Mesenchymal stem cell (in vitro differentiated cells and primary cell): Measurements from ENCODE around the gene CFAP410. TPM values are rescaled to one million over a fixed set of nuclear protein-coding genes. Genes with fewer than 3 reads are reported as not detected.

Source experiments
- DNase-seq: peaks from one replicate; pipeline ENCODE4 v3.0.0-alpha.2; 2013
- H2AFZ ChIP-seq: one replicate; pipeline ENCODE4 v1.6.1; 2013; ENCODE audit warnings: low read depth, mild to moderate bottlenecking, control low read depth, inconsistent platforms, low read length, moderate library complexity
- H2AK5ac ChIP-seq: 2 replicates; pipeline ENCODE4 v1.6.1; 2013; ENCODE audit warnings: low read length, moderate library complexity, mild to moderate bottlenecking, inconsistent platforms; ENCODE audit not compliant: severe bottlenecking
- H2BK120ac ChIP-seq: one replicate; pipeline ENCODE4 v1.6.1; 2013; ENCODE audit warnings: low read depth, mild to moderate bottlenecking, inconsistent platforms, low read length, moderate library complexity
- H2BK12ac ChIP-seq, 2 experiments: one replicate each; pipeline ENCODE4 v1.6.1; 2013; ENCODE audit warnings: inconsistent platforms in 2 of 2, low read length in 2 of 2, mild to moderate bottlenecking in 2 of 2, moderate library complexity in 2 of 2, control low read depth in 1 of 2
- H2BK15ac ChIP-seq: one replicate; pipeline ENCODE4 v1.6.1; 2013; ENCODE audit warnings: mild to moderate bottlenecking, low read depth, inconsistent platforms; ENCODE audit not compliant: poor library complexity, severe bottlenecking
- H2BK5ac ChIP-seq: 2 replicates; pipeline ENCODE4 v1.6.1; 2013; ENCODE audit warnings: low read depth, mild to moderate bottlenecking, low read length, control low read depth, inconsistent platforms; ENCODE audit not compliant: poor library complexity, severe bottlenecking
- H3K14ac ChIP-seq, 2 experiments: one replicate each; pipeline ENCODE4 v1.6.1; 2013; ENCODE audit warnings: inconsistent platforms in 2 of 2, low read length in 2 of 2, control low read depth in 1 of 2, mild to moderate bottlenecking in 1 of 2, moderate library complexity in 1 of 2
- H3K18ac ChIP-seq, 2 experiments: one replicate each; pipeline ENCODE4 v1.6.1; 2013; ENCODE audit warnings: inconsistent platforms in 2 of 2, low read length in 2 of 2, control low read depth in 1 of 2, low read depth in 1 of 2, mild to moderate bottlenecking in 1 of 2
- H3K23ac ChIP-seq, 2 experiments: one replicate each; pipeline ENCODE4 v1.6.1; 2013; ENCODE audit warnings: inconsistent platforms in 2 of 2, low read length in 2 of 2, mild to moderate bottlenecking in 2 of 2, moderate library complexity in 2 of 2, control low read depth in 1 of 2
- H3K27ac ChIP-seq: 2 replicates; pipeline ENCODE4 v1.5.1; 2013; ENCODE audit warnings: mild to moderate bottlenecking, moderate library complexity, low read length, control low read depth, inconsistent platforms; ENCODE audit not compliant: poor library complexity, severe bottlenecking
- H3K27me3 ChIP-seq, 2 experiments: 2 replicates each; pipeline versions ENCODE4 v1.6.1 to v1.7.0; 2013; ENCODE audit warnings: low read length in 2 of 2, mild to moderate bottlenecking in 2 of 2, moderate library complexity in 2 of 2, control low read depth in 1 of 2, inconsistent platforms in 1 of 2; ENCODE audit not compliant: control insufficient read depth in 1 of 2, insufficient read depth in 1 of 2
- H3K36me3 ChIP-seq, 2 experiments: 2 replicates each; pipeline versions ENCODE4 v1.6.1 to v1.7.0; 2013; ENCODE audit warnings: low read length in 2 of 2, control low read depth in 1 of 2, inconsistent platforms in 1 of 2, low read depth in 1 of 2, mild to moderate bottlenecking in 1 of 2; ENCODE audit not compliant: insufficient read depth in 2 of 2, control insufficient read depth in 1 of 2
- H3K4ac ChIP-seq, 2 experiments: one replicate each; pipeline ENCODE4 v1.6.1; 2013; ENCODE audit warnings: inconsistent platforms in 2 of 2, low read length in 2 of 2, mild to moderate bottlenecking in 2 of 2, moderate library complexity in 2 of 2, control low read depth in 1 of 2, low read depth in 1 of 2
- H3K4me1 ChIP-seq: 2 replicates; pipeline ENCODE4 v1.6.1; 2013; ENCODE audit warnings: low read depth, low read length, control low read depth; ENCODE audit not compliant: control insufficient read depth, insufficient read depth
- H3K4me2 ChIP-seq: 2 replicates; pipeline ENCODE4 v1.6.1; 2013; ENCODE audit warnings: low read length, mild to moderate bottlenecking, inconsistent platforms; ENCODE audit not compliant: poor library complexity, severe bottlenecking
- H3K4me3 ChIP-seq, 2 experiments: 2 replicates each; pipeline versions ENCODE4 v1.5.1 to v1.7.0; 2013; ENCODE audit warnings: low read length in 2 of 2, mild to moderate bottlenecking in 2 of 2, control low read depth in 1 of 2, low read depth in 1 of 2; ENCODE audit not compliant: insufficient read depth in 1 of 2
- H3K79me1 ChIP-seq: replicated peaks from 2 replicates; pipeline ENCODE4 v1.6.1; 2013; ENCODE audit warnings: mild to moderate bottlenecking, control low read depth, low read length, inconsistent platforms; ENCODE audit not compliant: poor library complexity, severe bottlenecking
- H3K9ac ChIP-seq: 2 replicates; pipeline ENCODE4 v1.7.0; 2013; ENCODE audit warnings: mild to moderate bottlenecking, low read length, moderate library complexity
- H3K9me3 ChIP-seq: 2 replicates; pipeline ENCODE4 v1.7.0; 2013; ENCODE audit warnings: mild to moderate bottlenecking, low read length; ENCODE audit not compliant: control insufficient read depth
- H4K8ac ChIP-seq: one replicate; pipeline ENCODE4 v1.6.1; 2013; ENCODE audit warnings: inconsistent platforms, mild to moderate bottlenecking, low read length, moderate library complexity
- H4K91ac ChIP-seq: one replicate; pipeline ENCODE4 v1.6.1; 2013; ENCODE audit warnings: mild to moderate bottlenecking, low read length, inconsistent platforms
- WGBS: methylation state at CpG from one replicate; pipeline ENCODE4 v1.1.7; 2013; ENCODE audit warnings: mixed read lengths; 5-methylcytosine and 5-hydroxymethylcytosine counted together
- polyA plus RNA-seq, 2 experiments: library from polyadenylated mRNA; stranded (reverse); fragments of 200-250 nt; gene quantifications; one replicate each; pipeline ENCODE4 v1.2.3, GENCODE V29; 2013

The CFAP410 gene
- polyA plus RNA-seq (2013, experiment 1 of 2): 10.7 TPM
- 9.1 TPM for polyA plus RNA-seq (2013, experiment 2 of 2)

DNA sequence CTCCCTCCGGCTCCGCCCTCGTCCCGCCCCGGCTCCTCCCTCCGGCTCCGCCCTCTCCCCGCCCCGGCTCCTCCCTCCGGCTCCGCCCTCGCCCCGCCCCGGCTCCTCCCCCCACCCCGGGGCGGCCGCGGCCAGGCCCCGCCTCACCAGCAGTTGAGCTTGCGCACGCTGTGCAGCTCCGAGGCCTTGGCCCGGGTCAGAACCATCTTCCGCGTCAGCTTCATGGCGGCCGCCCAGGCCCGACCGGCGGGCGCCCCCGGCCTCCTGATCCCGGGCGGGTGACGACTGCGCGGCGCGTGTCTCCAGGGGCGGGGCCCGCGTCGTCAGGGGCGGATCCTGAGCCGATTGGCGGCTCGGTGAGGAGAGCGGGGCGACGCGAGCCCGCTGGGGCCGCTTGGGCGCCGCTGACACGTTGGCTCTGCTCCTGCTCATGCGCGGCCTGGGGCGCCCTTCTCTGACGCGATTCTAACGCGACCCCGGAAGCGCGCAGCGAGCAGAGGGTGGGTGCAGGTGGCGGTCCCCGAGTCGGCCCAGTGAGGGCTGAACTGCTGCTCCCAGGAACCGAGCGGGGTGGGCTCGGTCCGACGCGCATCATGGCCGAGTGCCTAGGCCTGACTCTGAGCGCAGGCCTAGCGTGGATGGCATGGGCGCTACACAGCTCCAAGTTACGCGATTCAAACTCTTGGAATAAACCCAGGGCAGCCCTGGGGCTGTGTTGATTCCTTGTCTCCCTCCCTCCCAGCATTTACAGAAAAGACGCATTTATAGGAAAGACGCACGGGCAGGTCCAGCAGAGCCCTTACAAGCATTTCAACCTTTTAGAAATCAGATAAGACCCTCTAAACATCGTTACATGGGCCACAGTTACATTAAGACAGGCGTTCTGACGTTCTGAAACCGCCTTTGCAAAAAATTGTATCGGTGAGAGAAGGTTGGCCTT is at the start of gene CFAP410:
CFAP410 (minus strand) TSS at position 420 of the 940 bp plus-strand sequence; CDS start at position 224, 196 bp downstream.
- Histone ChIP-seq H3K27ac (peak within 1 kb of the TSS; percentile 83), H3K4me1 (peaks cover 4% of the 10 kb centered on the region), H4K8ac (peak within 1 kb of the TSS; percentile 100), H2AK5ac (peak within 1 kb of the TSS; percentile 41), H3K4me2 (peak within 1 kb of the TSS; percentile 97), H2BK15ac (peak within 1 kb of the TSS; percentile 99), H3K4ac (peak within 1 kb of the TSS; percentile 98 to 99), H2BK120ac (peak within 1 kb of the TSS; percentile 92), H2AFZ (peak within 1 kb of the TSS; percentile 100), H3K14ac (peak within 1 kb of the TSS; percentile 16 to 100), H3K18ac (peak within 1 kb of the TSS; percentile 94 to 100), H3K9ac (peak within 1 kb of the TSS; percentile 99), H3K79me1 (peaks cover 4% of the 10 kb centered on the region), H3K4me3 (peak within 1 kb of the TSS; percentile 98 to 99), H3K23ac (peak within 1 kb of the TSS in 1 of 2 experiments; percentile 78), H3K36me3 (peaks cover 22 to 24% of the 10 kb centered on the region in 2 experiments), H3K27me3 (no peaks in the 10 kb centered on the region), H2BK5ac (peak within 1 kb of the TSS; percentile 90), H4K91ac (peak within 1 kb of the TSS; percentile 98), H3K9me3 (no peaks in the 10 kb centered on the region), H2BK12ac (peak within 1 kb of the TSS in 1 of 2 experiments; percentile 93)
- 3% methylated on average over 69 of the region's 90 CpGs for WGBS
- peak; percentile 95 for DNase-seq

DNA sequence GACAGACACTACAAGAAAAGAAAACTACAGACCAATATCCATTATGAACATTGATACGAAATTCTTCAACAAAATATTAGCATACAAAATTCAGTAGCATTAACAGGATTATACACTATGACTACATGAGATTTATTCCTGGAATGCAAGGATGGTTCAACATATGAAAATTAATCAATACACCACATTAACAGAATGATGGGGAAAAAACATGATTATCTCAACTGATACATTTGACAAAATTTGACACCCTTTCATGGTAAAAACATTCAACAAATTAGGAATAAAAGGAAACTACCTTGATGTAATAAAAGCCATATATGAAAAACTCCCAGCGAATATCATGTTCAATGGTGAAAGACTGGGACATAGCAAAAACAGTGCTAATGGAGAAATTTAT is 45.8 kb upstream of the CFAP410 start:
- H3K4me1 ChIP-seq: no peaks in the 10 kb centered on the region
- peaks cover 0 to 1% of the 10 kb centered on the region in 2 experiments for H3K27me3 ChIP-seq
- H3K79me1 ChIP-seq: no peaks in the 10 kb centered on the region
- no peak overlapping the region for H2BK5ac ChIP-seq
- H3K23ac ChIP-seq: no peak overlapping the region
- 20% methylated on average over 1 of the region's 2 CpGs for WGBS
- H4K8ac ChIP-seq: no peak overlapping the region
- H3K4me3 ChIP-seq: no peak overlapping the region
- H2AFZ ChIP-seq: no peak overlapping the region
- H3K9ac ChIP-seq: no peak overlapping the region
- peaks cover 44% of the 10 kb centered on the region for H3K9me3 ChIP-seq
- no peak overlapping the region for H3K18ac ChIP-seq
- no peak overlapping the region for H2BK120ac ChIP-seq
- no peak overlapping the region for H3K4me2 ChIP-seq
- H3K4ac ChIP-seq: no peak overlapping the region
- no peak overlapping the region for H2BK12ac ChIP-seq
- no peaks in the 10 kb centered on the region for H3K36me3 ChIP-seq
- no peak overlapping the region for H3K14ac ChIP-seq
- no peak overlapping the region for H4K91ac ChIP-seq
- H2AK5ac ChIP-seq: no peak overlapping the region
- no peak for DNase-seq
- no peak overlapping the region for H2BK15ac ChIP-seq
- no peak overlapping the region for H3K27ac ChIP-seq

DNA sequence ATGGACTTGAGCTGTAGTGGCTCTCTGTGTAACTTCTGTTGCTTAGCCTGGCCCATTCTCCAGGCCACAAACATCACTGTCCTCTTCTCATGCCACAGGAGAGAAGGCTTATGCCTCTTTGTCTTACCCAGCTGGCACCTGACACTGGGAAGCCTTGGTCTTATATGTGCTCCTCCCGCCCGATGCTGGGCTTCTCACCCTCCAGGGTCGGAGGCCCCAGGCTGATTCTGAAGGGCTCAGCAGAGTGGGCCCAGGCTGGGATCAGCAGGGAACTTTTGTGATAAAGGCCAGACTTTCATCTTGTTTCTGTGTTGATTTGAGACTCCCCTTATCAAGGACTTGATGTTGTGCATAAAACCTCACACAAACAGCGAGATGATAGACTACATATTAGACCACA is 44.0 kb upstream of the CFAP410 start:
- peaks cover 0 to 16% of the 10 kb centered on the region in 2 experiments for H3K27me3 ChIP-seq
- no peak overlapping the region for H2BK5ac ChIP-seq
- WGBS: 59% methylated on average over 3 of the region's 4 CpGs
- H4K91ac ChIP-seq: no peak overlapping the region
- peaks cover 44% of the 10 kb centered on the region for H3K9me3 ChIP-seq
- H2AFZ ChIP-seq: no peak overlapping the region
- no peaks in the 10 kb centered on the region for H3K4me1 ChIP-seq
- H3K9ac ChIP-seq: no peak overlapping the region
- no peak overlapping the region for H2BK15ac ChIP-seq
- H2BK120ac ChIP-seq: no peak overlapping the region
- H3K27ac ChIP-seq: no peak overlapping the region
- H2BK12ac ChIP-seq: no peak overlapping the region
- H2AK5ac ChIP-seq: no peak overlapping the region
- no peaks in the 10 kb centered on the region for H3K36me3 ChIP-seq
- no peak overlapping the region for H3K4me2 ChIP-seq
- DNase-seq: no peak
- no peak overlapping the region for H3K23ac ChIP-seq
- H3K14ac ChIP-seq: no peak overlapping the region
- no peak overlapping the region for H3K18ac ChIP-seq
- no peak overlapping the region for H4K8ac ChIP-seq
- no peak overlapping the region for H3K4me3 ChIP-seq
- no peaks in the 10 kb centered on the region for H3K79me1 ChIP-seq
- no peak overlapping the region for H3K4ac ChIP-seq

DNA sequence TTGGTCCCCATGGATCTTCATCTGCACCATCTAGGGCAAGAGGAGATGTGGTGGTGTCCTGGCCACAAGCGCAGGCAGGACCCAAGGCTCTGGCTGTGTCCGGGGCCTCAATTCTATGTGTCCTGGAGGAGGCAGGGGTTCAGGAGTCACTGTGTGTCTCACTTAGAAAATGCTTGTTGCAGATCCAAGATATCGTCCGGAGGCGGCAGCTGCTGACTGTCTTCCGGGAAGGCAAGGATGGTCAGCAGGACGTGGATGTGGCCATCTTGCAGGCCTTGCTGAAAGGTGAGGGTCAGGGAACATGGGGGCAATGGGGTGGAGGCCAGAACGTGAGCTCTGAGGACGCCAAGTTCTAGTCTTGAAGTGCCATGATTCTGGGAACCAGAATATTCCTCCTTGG is 43.3 kb upstream of the CFAP410 start:
- Histone ChIP-seq H2AK5ac (no peak overlapping the region), H3K27me3 (peaks cover 0 to 16% of the 10 kb centered on the region in 2 experiments), H3K9me3 (peaks cover 38% of the 10 kb centered on the region), H2BK15ac (no peak overlapping the region), H4K91ac (peak overlapping the region; percentile 12), H3K18ac (no peak overlapping the region), H3K27ac (no peak overlapping the region), H3K36me3 (no peaks in the 10 kb centered on the region), H2BK5ac (no peak overlapping the region), H3K4me1 (no peaks in the 10 kb centered on the region), H3K4ac (no peak overlapping the region), H3K4me2 (no peak overlapping the region), H3K9ac (no peak overlapping the region), H3K14ac (no peak overlapping the region), H2AFZ (no peak overlapping the region), H3K79me1 (no peaks in the 10 kb centered on the region), H2BK120ac (no peak overlapping the region), H4K8ac (no peak overlapping the region), H3K23ac (peak overlapping the region in 1 of 2 experiments; percentile 11), H3K4me3 (peak overlapping the region in 1 of 2 experiments; percentile 10), H2BK12ac (no peak overlapping the region)
- DNase-seq: no peak
- 90% methylated on average over 9 of the region's 9 CpGs for WGBS
